K562 (cell line): Measurements from ENCODE around the gene PCNX3. TPM values are rescaled to one million over a fixed set of nuclear protein-coding genes. Genes with fewer than 3 reads are reported as not detected.

ENCODE experiments used
- ATF4 ChIP-seq: fragments of 450-650 bp; formaldehyde crosslinking; IDR thresholded peaks from 2 replicates; pipeline ENCODE4 v1.4.0; 2022; ENCODE audit warnings: mild to moderate bottlenecking, moderate library complexity
- BCL6 ChIP-seq: fragments of 250-450 bp; sonication (Bioruptor Pico); IDR thresholded peaks from 2 replicates; pipeline ENCODE4 v1.4.0; 2020
- CBFA2T2 ChIP-seq: fragments of 450-650 bp; conservative IDR thresholded peaks from 2 replicates; pipeline ENCODE4 v1.6.1; 2017; ENCODE audit warnings: mild to moderate bottlenecking
- COPS2 ChIP-seq: fragments of 450-650 bp; conservative IDR thresholded peaks from 2 replicates; pipeline ENCODE4 v1.6.1; 2016; ENCODE audit warnings: mild to moderate bottlenecking, moderate library complexity
- FUS ChIP-seq: fragments of 200-400 bp; formaldehyde crosslinking; optimal IDR thresholded peaks from 2 replicates; pipeline ENCODE3; 2017; ENCODE audit warnings: low read depth, low read length
- HBP1 ChIP-seq: fragments of 450-650 bp; formaldehyde crosslinking; IDR thresholded peaks from 2 replicates; pipeline ENCODE4 v1.4.0; 2022; ENCODE audit warnings: missing genetic modification characterization
- IRF1 ChIP-seq: sonication (generic); formaldehyde crosslinking; IDR thresholded peaks from 2 replicates; pipeline ENCODE4 v1.8.0; 2022; ENCODE audit warnings: missing genetic modification reagents, mild to moderate bottlenecking, borderline replicate concordance
- KLF13 ChIP-seq: fragments of 450-650 bp; IDR thresholded peaks from 2 replicates; pipeline ENCODE4 v1.6.1; 2016; ENCODE audit warnings: missing genetic modification characterization, low read depth, mild to moderate bottlenecking, missing compliant biosample characterization, moderate library complexity, borderline replicate concordance
- KLF16 ChIP-seq: IDR thresholded peaks from 2 replicates; pipeline ENCODE4 v1.6.1; 2016; ENCODE audit warnings: antibody characterized with exemption
- MTA2 ChIP-seq: fragments of 450-650 bp; IDR thresholded peaks from 2 replicates; pipeline ENCODE4 v1.6.1; 2016; ENCODE audit warnings: low read depth
- POLR2H ChIP-seq: IDR thresholded peaks from 2 replicates; pipeline ENCODE4 v1.6.1; 2016; ENCODE audit warnings: missing genetic modification characterization, low read depth, mild to moderate bottlenecking, control low read depth, missing compliant biosample characterization, moderate library complexity
- PRMT5 ChIP-seq: sonication (generic); formaldehyde crosslinking; IDR thresholded peaks from 2 replicates; pipeline ENCODE4 v1.5.0; 2020; ENCODE audit warnings: missing genetic modification reagents
- RBM17 ChIP-seq: fragments of 200-400 bp; formaldehyde crosslinking; IDR thresholded peaks from 2 replicates; pipeline ENCODE4 v1.6.1; 2017; ENCODE audit warnings: low read depth, mild to moderate bottlenecking, low read length, borderline replicate concordance
- SMAD2 ChIP-seq: fragments of 150-350 bp; IDR thresholded peaks from 2 replicates; pipeline ENCODE4 v1.6.1; 2014; ENCODE audit warnings: low read depth, mild to moderate bottlenecking, low read length
- SMARCA5 ChIP-seq: fragments of 450-650 bp; IDR thresholded peaks from 2 replicates; pipeline ENCODE4 v1.6.1; 2016
- STAT6 ChIP-seq: sonication (generic); formaldehyde crosslinking; IDR thresholded peaks from 2 replicates; pipeline ENCODE4 v1.8.1; 2023; ENCODE audit warnings: mild to moderate bottlenecking, missing genetic modification reagents
- TAF15 ChIP-seq: fragments of 200-400 bp; formaldehyde crosslinking; IDR thresholded peaks from 2 replicates; pipeline ENCODE4 v1.6.1; 2017; ENCODE audit warnings: mild to moderate bottlenecking, low read depth, low read length, moderate library complexity
- U2AF1 ChIP-seq: fragments of 200-400 bp; formaldehyde crosslinking; optimal IDR thresholded peaks from 2 replicates; pipeline ENCODE3; 2017; ENCODE audit warnings: mild to moderate bottlenecking, low read depth, low read length, moderate library complexity
- ZNF23 ChIP-seq: fragments of 250-450 bp; sonication (Bioruptor Pico); IDR thresholded peaks from 2 replicates; pipeline ENCODE4 v1.4.0; 2020; ENCODE audit warnings: mild to moderate bottlenecking
- ZNF76 ChIP-seq: fragments of 250-450 bp; sonication (Bioruptor Pico); IDR thresholded peaks from 2 replicates; pipeline ENCODE4 v1.4.0; 2020; ENCODE audit warnings: mild to moderate bottlenecking, moderate library complexity, borderline replicate concordance
- ZNF780A ChIP-seq: fragments of 250-450 bp; sonication (Bioruptor Pico); IDR thresholded peaks from 2 replicates; pipeline ENCODE4 v1.5.0; 2021; ENCODE audit warnings: mild to moderate bottlenecking
- polyA plus RNA-seq, 8 experiments: library from polyadenylated mRNA; depleted of rRNA in 4 of 8; stranded (reverse) in 5 of 8; unstranded in 3 of 8; fragments of >200 nt; fragmentation: Nextera tagmentation in 2 of 8; fragmentation: Illumina TruSeq in 1 of 8; extraction: Ambion mirVana in 2 of 8; extraction: Trizol in 1 of 8; gene quantifications; 2 replicates each; pipeline versions ENCODE4 v1.2.1 to v1.2.3, GENCODE V29; 2011 to 2014; ENCODE audit warnings: inconsistent platforms in 1 of 8, missing spikeins in 1 of 8
- total RNA-seq, 7 experiments: library from RNA; depleted of rRNA in 6 of 7; stranded (reverse); fragments of >200 nt in 6 of 7; fragmentation: Illumina TruSeq in 2 of 7; extraction: Trizol in 2 of 7; gene quantifications; 2 replicates each; pipeline versions ENCODE4 v1.2.1 to v1.2.3, GENCODE V29; 2011 to 2021; ENCODE audit warnings: low replicate concordance in 1 of 7

The PCNX3 gene
- total and polyA plus RNA-seq, 9 of the 15 experiments (the other 6 are each of a cell fraction or from before 2014, with no cell fraction given) = 0.11 to 47.8 (median 12.8) TPM

- TF ChIP-seq STAT6 (CRISPR knock-in tag) (0 out of 2 replicates have a peak, but pooled peaks have one; percentile 23), PRMT5 (CRISPR knock-in tag) (no peak), HBP1 (CRISPR knock-in tag) (no peak), KLF16 (no peak), CBFA2T2 (no peak), RBM17 (no peak), ATF4 (no peak), ZNF76 (no peak), BCL6 (CRISPR knock-in tag) (no peak), FUS (no peak), MTA2 (no peak), POLR2H (tag) (no peak), U2AF1 (no peak), TAF15 (no peak), ZNF23 (CRISPR knock-in tag) (no peak), ZNF780A (no peak), KLF13 (tag) (no peak), SMARCA5 (no peak), SMAD2 (no peak), IRF1 (CRISPR knock-in tag) (no peak), COPS2 (no peak)
These were observed 27.1 kb upstream of the PCNX3 start (continued) for GRCh38 chr11:65588199-65589054.
